H9 (cell line): ENCODE data around the gene ATXN7. TPM values are rescaled to one million over a fixed set of nuclear protein-coding genes. Genes with fewer than 3 reads are reported as not detected.

ENCODE experiments used
- DNase-seq: peaks from one replicate; pipeline ENCODE4 v3.0.0-alpha.2; 2017
- H2AFZ ChIP-seq: one replicate; pipeline ENCODE4 v1.6.1; 2013; ENCODE audit warnings: mild to moderate bottlenecking, low read length, control low read depth, moderate library complexity
- H2AK5ac ChIP-seq: 2 replicates; pipeline ENCODE4 v1.6.1; 2013; ENCODE audit warnings: low read length, control low read depth, mixed read lengths; ENCODE audit not compliant: insufficient read length
- H2BK120ac ChIP-seq: one replicate; pipeline ENCODE4 v1.6.1; 2013; ENCODE audit warnings: low read depth, mild to moderate bottlenecking, low read length, control low read depth, inconsistent platforms; ENCODE audit not compliant: poor library complexity, severe bottlenecking
- H2BK12ac ChIP-seq: 2 replicates; pipeline ENCODE4 v1.6.1; 2013; ENCODE audit warnings: low read length, control low read depth, mixed read lengths, low read depth; ENCODE audit not compliant: insufficient read length
- H2BK15ac ChIP-seq: 2 replicates; pipeline ENCODE4 v1.6.1; 2013; ENCODE audit warnings: low read depth, low read length, control low read depth
- H2BK20ac ChIP-seq: one replicate; pipeline ENCODE4 v1.6.1; 2013; ENCODE audit warnings: low read depth, mild to moderate bottlenecking, low read length, control low read depth, inconsistent platforms; ENCODE audit not compliant: poor library complexity, severe bottlenecking
- H2BK5ac ChIP-seq: 2 replicates; pipeline ENCODE4 v1.6.1; 2013; ENCODE audit warnings: low read length, control low read depth, mixed read lengths; ENCODE audit not compliant: insufficient read length
- H3K14ac ChIP-seq: 2 replicates; pipeline ENCODE4 v1.6.1; 2013; ENCODE audit warnings: low read length, control low read depth; ENCODE audit not compliant: insufficient read depth
- H3K18ac ChIP-seq: 2 replicates; pipeline ENCODE4 v1.6.1; 2013; ENCODE audit warnings: low read depth, mild to moderate bottlenecking, mixed read lengths, low read length, control low read depth; ENCODE audit not compliant: insufficient read length
- H3K23ac ChIP-seq: 2 replicates; pipeline ENCODE4 v1.6.1; 2013; ENCODE audit warnings: low read length, control low read depth, mixed read lengths, low read depth; ENCODE audit not compliant: insufficient read length
- H3K23me2 ChIP-seq: 2 replicates; pipeline ENCODE4 v1.6.1; 2013; ENCODE audit warnings: low read depth, mild to moderate bottlenecking, mixed read lengths, low read length, control low read depth; ENCODE audit not compliant: insufficient read length, poor library complexity, severe bottlenecking
- H3K27ac ChIP-seq: 2 replicates; pipeline ENCODE4 v1.5.1; 2013; ENCODE audit warnings: low read length, control low read depth, mixed read lengths, low read depth; ENCODE audit not compliant: insufficient read length
- H3K27me3 ChIP-seq: 2 replicates; pipeline ENCODE4 v1.6.1; 2013; ENCODE audit warnings: low read length, control low read depth, inconsistent platforms; ENCODE audit not compliant: insufficient read depth
- H3K4ac ChIP-seq: 2 replicates; pipeline ENCODE4 v1.6.1; 2013; ENCODE audit warnings: low read depth, mild to moderate bottlenecking, control low read depth, inconsistent platforms, low read length, moderate library complexity
- H3K4me1 ChIP-seq: 2 replicates; pipeline ENCODE4 v1.6.1; 2013; ENCODE audit warnings: low read length, control low read depth, inconsistent platforms; ENCODE audit not compliant: insufficient read depth
- H3K4me2 ChIP-seq: 2 replicates; pipeline ENCODE4 v1.6.1; 2013; ENCODE audit warnings: low read length, control low read depth, mixed read lengths; ENCODE audit not compliant: insufficient read length, insufficient read depth
- H3K56ac ChIP-seq: 2 replicates; pipeline ENCODE4 v1.6.1; 2013; ENCODE audit warnings: low read depth, mild to moderate bottlenecking, mixed read lengths, low read length, control low read depth; ENCODE audit not compliant: insufficient read length
- H3K79me1 ChIP-seq: 2 replicates; pipeline ENCODE4 v1.6.1; 2013; ENCODE audit warnings: low read depth, mild to moderate bottlenecking, moderate library complexity, low read length, control low read depth, inconsistent platforms; ENCODE audit not compliant: insufficient read depth, poor library complexity, severe bottlenecking
- H3K79me2 ChIP-seq: 2 replicates; pipeline ENCODE4 v1.6.1; 2013; ENCODE audit warnings: low read length, control low read depth, inconsistent platforms; ENCODE audit not compliant: insufficient read depth
- H3K9ac ChIP-seq: 2 replicates; pipeline ENCODE4 v1.6.1; 2013; ENCODE audit warnings: low read length, control low read depth, mixed read lengths; ENCODE audit not compliant: insufficient read length; ENCODE audit errors: extremely low read depth
- H3K9me3 ChIP-seq: one replicate; pipeline ENCODE4 v1.6.1; 2013; ENCODE audit warnings: low read depth, low read length, inconsistent platforms; ENCODE audit not compliant: control insufficient read depth
- H3T11ph ChIP-seq: one replicate; pipeline ENCODE4 v1.6.1; 2013; ENCODE audit warnings: mild to moderate bottlenecking, low read length, control low read depth, inconsistent platforms
- H4K20me1 ChIP-seq: one replicate; pipeline ENCODE4 v1.6.1; 2013; ENCODE audit not compliant: control insufficient read depth, insufficient read length, insufficient read depth
- H4K5ac ChIP-seq: 2 replicates; pipeline ENCODE4 v1.6.1; 2013; ENCODE audit warnings: low read depth, mild to moderate bottlenecking, mixed read lengths, low read length, control low read depth; ENCODE audit not compliant: insufficient read length
- H4K8ac ChIP-seq: replicated peaks from 2 replicates; pipeline ENCODE4 v1.6.1; 2013; ENCODE audit warnings: low read length, control low read depth, mixed read lengths, low read depth; ENCODE audit not compliant: insufficient read length
- H4K91ac ChIP-seq: 2 replicates; pipeline ENCODE4 v1.6.1; 2013; ENCODE audit warnings: low read depth, mild to moderate bottlenecking, moderate library complexity, mixed read lengths, low read length, control low read depth; ENCODE audit not compliant: insufficient read length
- H3K27ac Mint-ChIP-seq, 3 experiments: 2 replicates in 2 of 3; 3 replicates in 1 of 3; pipeline ENCODE4 v1.8.0; 2020 to 2021; ENCODE audit warnings: mixed read lengths in 3 of 3, mild to moderate bottlenecking in 1 of 3, moderate library complexity in 1 of 3
- H3K27me3 Mint-ChIP-seq: 2 replicates; pipeline ENCODE4 v1.8.0; 2021; ENCODE audit warnings: low read depth, mild to moderate bottlenecking, moderate library complexity, mixed read lengths
- H3K36me3 Mint-ChIP-seq, 3 experiments: 2 replicates in 2 of 3; 3 replicates in 1 of 3; pipeline ENCODE4 v1.8.0; 2020 to 2021; ENCODE audit warnings: low read depth in 3 of 3, mixed read lengths in 3 of 3; ENCODE audit not compliant: insufficient read depth in 1 of 3
- H3K4me1 Mint-ChIP-seq, 2 experiments: 2 replicates each; pipeline ENCODE4 v1.8.0; 2020; ENCODE audit warnings: mixed read lengths in 2 of 2
- H3K4me3 Mint-ChIP-seq, 2 experiments: 2 replicates in 1 of 2; 3 replicates in 1 of 2; pipeline ENCODE4 v1.8.0; 2020 to 2021; ENCODE audit warnings: mild to moderate bottlenecking in 2 of 2, mixed read lengths in 2 of 2, moderate library complexity in 1 of 2
- H3K9me3 Mint-ChIP-seq, 2 experiments: 2 replicates in 1 of 2; 3 replicates in 1 of 2; pipeline ENCODE4 v1.8.0; 2020; ENCODE audit warnings: mild to moderate bottlenecking in 2 of 2, mixed read lengths in 2 of 2, moderate library complexity in 1 of 2
- WGBS: extraction: QIAGEN DNeasy Blood & Tissue Kit; methylation state at CpG from one replicate; pipeline ENCODE4 v1.1.7; 2013; ENCODE audit warnings: missing lambda C conversion rate, low lambda C conversion rate, mixed read lengths; ENCODE audit not compliant: insufficient read length; ENCODE audit errors: extremely low coverage; 5-methylcytosine and 5-hydroxymethylcytosine counted together
- total RNA-seq: library from RNA; stranded (reverse); gene quantifications from 2 replicates; pipeline ENCODE4 v1.2.1, GENCODE V29; 2021
- TF ChIP-seq, protein P1 (sequence below): fragments of 200-600 bp; sonication (generic); conservative IDR thresholded peaks from 3 replicates; pipeline ENCODE4 v1.8.0; 2021; ENCODE audit warnings: antibody characterized with exemption, mild to moderate bottlenecking

Gene ATXN7
- total RNA-seq, 1 experiment from 2014 or later, result 21.5 TPM

- no peak overlapping the region for H2BK12ac ChIP-seq
- no peak overlapping the region for H3K4me2 ChIP-seq
- no peak overlapping the region for H3T11ph ChIP-seq
- TF ChIP-seq, protein P1, sequence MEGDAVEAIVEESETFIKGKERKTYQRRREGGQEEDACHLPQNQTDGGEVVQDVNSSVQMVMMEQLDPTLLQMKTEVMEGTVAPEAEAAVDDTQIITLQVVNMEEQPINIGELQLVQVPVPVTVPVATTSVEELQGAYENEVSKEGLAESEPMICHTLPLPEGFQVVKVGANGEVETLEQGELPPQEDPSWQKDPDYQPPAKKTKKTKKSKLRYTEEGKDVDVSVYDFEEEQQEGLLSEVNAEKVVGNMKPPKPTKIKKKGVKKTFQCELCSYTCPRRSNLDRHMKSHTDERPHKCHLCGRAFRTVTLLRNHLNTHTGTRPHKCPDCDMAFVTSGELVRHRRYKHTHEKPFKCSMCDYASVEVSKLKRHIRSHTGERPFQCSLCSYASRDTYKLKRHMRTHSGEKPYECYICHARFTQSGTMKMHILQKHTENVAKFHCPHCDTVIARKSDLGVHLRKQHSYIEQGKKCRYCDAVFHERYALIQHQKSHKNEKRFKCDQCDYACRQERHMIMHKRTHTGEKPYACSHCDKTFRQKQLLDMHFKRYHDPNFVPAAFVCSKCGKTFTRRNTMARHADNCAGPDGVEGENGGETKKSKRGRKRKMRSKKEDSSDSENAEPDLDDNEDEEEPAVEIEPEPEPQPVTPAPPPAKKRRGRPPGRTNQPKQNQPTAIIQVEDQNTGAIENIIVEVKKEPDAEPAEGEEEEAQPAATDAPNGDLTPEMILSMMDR, result no peak
- no peak overlapping the region for H3K56ac ChIP-seq
- H3K4me1 Mint-ChIP-seq, result no peaks in the 10 kb centered on the region
- no peak overlapping the region for H2BK120ac ChIP-seq
- H2BK20ac ChIP-seq, result no peak overlapping the region
- no peak overlapping the region for H2BK5ac ChIP-seq
- H2AK5ac ChIP-seq, result no peak overlapping the region
- no peaks in the 10 kb centered on the region for H3K23me2 ChIP-seq
- no peak overlapping the region for H3K14ac ChIP-seq
- no peak overlapping the region for H3K4me3 Mint-ChIP-seq
- no peaks in the 10 kb centered on the region for H3K27me3 ChIP-seq
- peak overlapping the region in 1 of 3 experiments; percentile 36; a peak in 1 of 7 replicates for H3K27ac Mint-ChIP-seq
- no peak overlapping the region for H4K91ac ChIP-seq
- no peak overlapping the region for H2AFZ ChIP-seq
- H3K79me2 ChIP-seq, result no peaks in the 10 kb centered on the region
- no peak for DNase-seq
- no CpG with 5 or more reads among the region's 5 CpGs for WGBS
- no peak overlapping the region for H3K27ac ChIP-seq
- H3K4ac ChIP-seq, result no peak overlapping the region
- no peak overlapping the region for H3K18ac ChIP-seq
- H4K8ac ChIP-seq, result no peak overlapping the region
- H3K9me3 ChIP-seq, result no peaks in the 10 kb centered on the region
- H2BK15ac ChIP-seq, result no peak overlapping the region
- H3K9ac ChIP-seq, result no peak overlapping the region
- H3K4me1 ChIP-seq, result no peaks in the 10 kb centered on the region
- H3K23ac ChIP-seq, result no peak overlapping the region
- no peaks in the 10 kb centered on the region for H4K20me1 ChIP-seq
- peaks cover 30 to 82% (median 57%) of the 10 kb centered on the region in 3 experiments for H3K36me3 Mint-ChIP-seq
- H3K9me3 Mint-ChIP-seq, result no peaks in the 10 kb centered on the region
- no peaks in the 10 kb centered on the region for H3K79me1 ChIP-seq
- no peak overlapping the region for H4K5ac ChIP-seq
- no peaks in the 10 kb centered on the region for H3K27me3 Mint-ChIP-seq
Observed at GRCh38 chr3:64011685-64012084, 148.0 kb downstream of the ATXN7 start.
